CD4-positive, alpha-beta T cell treated with Interleukin-17A for 4 hours (primary cell): ENCODE results near the gene PTPN18.
A peak's percentile ranks its signal among the peaks of the same experiment; 100 is the strongest.

Experiments
- DNase-seq: peaks from one replicate; pipeline ENCODE4 v3.0.0-alpha.2; 2020; ENCODE audit warnings: mixed read lengths

PTPN18 gene

GRCh38 chr2:130339885-130340745 lies 15.7 kb upstream of the PTPN18 start:
- no peak for DNase-seq

GRCh38 chr2:130341562-130342019 lies 14.3 kb upstream of the PTPN18 start:
- DNase-seq = peak; percentile 53

- DNase-seq = peak; percentile 85
Observed at GRCh38 chr2:130342020-130342532, 13.8 kb upstream of the PTPN18 start.

- peak; percentile 94 for DNase-seq
Observed at GRCh38 chr2:130342533-130343275, 13.2 kb upstream of the PTPN18 start, which contains the start of gene IMP4. IMP4 (plus strand) TSS chr2:130342897; CDS start chr2:130342933, 36 bp downstream.

GRCh38 chr2:130344578-130344977 lies 11.3 kb upstream of the PTPN18 start:
- DNase-seq = no peak

- DNase-seq = no peak
Observed at GRCh38 chr2:130345091-130345490, 10.8 kb upstream of the PTPN18 start.

GRCh38 chr2:130345611-130346010 lies 10.2 kb upstream of the PTPN18 start:
- DNase-seq = no peak

- no peak for DNase-seq
Observed at GRCh38 chr2:130346041-130346740, 9.7 kb upstream of the PTPN18 start.

- no peak for DNase-seq
Observed at GRCh38 chr2:130346741-130347066, 9.2 kb upstream of the PTPN18 start.

- no peak for DNase-seq
Observed at GRCh38 chr2:130347220-130347925, 8.5 kb upstream of the PTPN18 start.

GRCh38 chr2:130349174-130349573 lies 6.7 kb upstream of the PTPN18 start:
- DNase-seq = no peak

GRCh38 chr2:130351711-130352110 lies 4.1 kb upstream of the PTPN18 start:
- no peak for DNase-seq

- DNase-seq = no peak
Observed at GRCh38 chr2:130352237-130352636, 3.6 kb upstream of the PTPN18 start.

GRCh38 chr2:130353291-130354138 lies 2.3 kb upstream of the PTPN18 start:
- no peak for DNase-seq

- DNase-seq = no peak
Observed at GRCh38 chr2:130354139-130354428, 1.8 kb upstream of the PTPN18 start.

GRCh38 chr2:130355172-130355577 lies 681 bp upstream of the PTPN18 start:
- DNase-seq = no peak

- no peak for DNase-seq
Observed at GRCh38 chr2:130357864-130358263, 2.0 kb downstream of the PTPN18 start.

GRCh38 chr2:130358420-130359350 lies 2.8 kb downstream of the PTPN18 start:
- DNase-seq = no peak

- no peak for DNase-seq
Observed at GRCh38 chr2:130359466-130359865, 3.6 kb downstream of the PTPN18 start.

GRCh38 chr2:130363479-130363878 lies 7.6 kb downstream of the PTPN18 start:
- no peak for DNase-seq

GRCh38 chr2:130365075-130365474 lies 9.2 kb downstream of the PTPN18 start:
- no peak for DNase-seq
